ENCODE measurements around the gene NUTM1.
"Not testable (repeated sequence)": the region's sequence is repeated elsewhere in the genome, so short reads cannot be mapped to it uniquely, and the experiment has no call there.

NUTM1 gene

GRCh38 chr15:34349769-34350168, 6.7 kb downstream of the NUTM1 start:
- no peaks in the 10 kb centered on the region for H3K36me3 Mint-ChIP-seq

GRCh38 chr15:34352996-34353395, 9.9 kb downstream of the NUTM1 start:
- H3K4me3 Mint-ChIP-seq, H3K27ac Mint-ChIP-seq, H3K36me3 Mint-ChIP-seq, H3K27me3 Mint-ChIP-seq, H3K9me3 Mint-ChIP-seq, H3K4me1 Mint-ChIP-seq: not testable (repeated sequence)

More at GRCh38 chr15:34349769-34350168, 6.7 kb downstream of the NUTM1 start:
- H3K4me3 Mint-ChIP-seq: no peak overlapping the region
- no peaks in the 10 kb centered on the region for H3K4me1 Mint-ChIP-seq
- H3K27me3 Mint-ChIP-seq: no peaks in the 10 kb centered on the region
- no peaks in the 10 kb centered on the region for H3K9me3 Mint-ChIP-seq
- no peak overlapping the region for H3K27ac Mint-ChIP-seq

DNA sequence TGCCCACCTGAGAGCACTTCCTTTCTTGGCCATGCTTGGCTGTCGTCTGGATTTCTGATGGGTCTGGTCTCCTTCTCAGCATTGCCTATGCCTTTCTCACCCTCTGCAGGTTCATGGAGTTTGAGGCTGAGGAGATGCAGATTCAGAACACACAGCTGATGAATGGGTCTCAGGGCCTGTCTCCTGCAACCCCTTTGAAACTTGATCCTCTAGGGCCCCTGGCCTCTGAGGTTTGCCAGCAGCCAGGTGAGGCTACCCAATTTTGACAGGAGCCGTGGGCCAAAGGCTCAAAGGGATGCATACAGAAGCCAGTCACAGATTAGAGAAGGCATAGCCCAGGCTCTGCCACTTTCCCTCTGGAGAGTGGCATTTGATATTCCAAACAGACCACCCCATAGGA, 10.5 kb downstream of the NUTM1 start:
- Mint-ChIP-seq H3K4me3 (no peak overlapping the region), H3K9me3 (no peaks in the 10 kb centered on the region), H3K36me3 (no peaks in the 10 kb centered on the region), H3K27me3 (no peaks in the 10 kb centered on the region), H3K27ac (no peak overlapping the region), H3K4me1 (no peaks in the 10 kb centered on the region)

- no peak overlapping the region for H3K4me3 Mint-ChIP-seq
- H3K27ac Mint-ChIP-seq: no peak overlapping the region
- H3K4me1 Mint-ChIP-seq: no peaks in the 10 kb centered on the region
- H3K9me3 Mint-ChIP-seq: no peaks in the 10 kb centered on the region
- H3K27me3 Mint-ChIP-seq: no peaks in the 10 kb centered on the region
- H3K36me3 Mint-ChIP-seq: no peaks in the 10 kb centered on the region
Observed at GRCh38 chr15:34354286-34354685, 11.2 kb downstream of the NUTM1 start.

DNA sequence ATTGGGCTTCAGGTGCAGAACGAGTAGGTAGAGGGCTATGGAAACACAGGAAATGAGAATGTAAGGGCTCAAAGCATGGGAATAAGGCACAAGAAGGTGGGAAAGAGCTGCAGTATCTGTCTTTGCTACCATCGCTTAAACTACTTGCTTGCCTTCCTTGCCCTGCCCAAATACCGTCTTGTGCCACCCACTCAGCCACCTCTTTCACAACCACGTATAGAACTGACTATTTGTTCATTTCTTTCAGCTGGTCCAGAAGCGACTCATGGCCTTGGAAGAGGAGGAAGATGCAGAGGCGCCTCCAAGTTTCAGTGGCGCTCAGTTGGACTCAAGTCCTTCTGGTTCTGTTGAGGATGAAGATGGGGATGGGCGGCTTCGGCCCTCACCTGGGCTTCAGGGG, 12.1 kb downstream of the NUTM1 start:
- Mint-ChIP-seq H3K4me3 (no peak overlapping the region), H3K27me3 (no peaks in the 10 kb centered on the region), H3K27ac (no peak overlapping the region), H3K4me1 (no peaks in the 10 kb centered on the region), H3K36me3 (no peaks in the 10 kb centered on the region), H3K9me3 (no peaks in the 10 kb centered on the region)

GRCh38 chr15:34357653-34358052, 14.5 kb downstream of the NUTM1 start:
- H3K4me3 Mint-ChIP-seq: no peak overlapping the region
- H3K36me3 Mint-ChIP-seq: peaks cover 2% of the 10 kb centered on the region
- H3K27ac Mint-ChIP-seq: no peak overlapping the region
- H3K27me3 Mint-ChIP-seq: no peaks in the 10 kb centered on the region
- H3K9me3 Mint-ChIP-seq: no peaks in the 10 kb centered on the region
- no peaks in the 10 kb centered on the region for H3K4me1 Mint-ChIP-seq

GRCh38 chr15:34358367-34358766, 15.3 kb downstream of the NUTM1 start:
- Mint-ChIP-seq H3K9me3 (no peaks in the 10 kb centered on the region), H3K4me3 (no peak overlapping the region), H3K36me3 (peaks cover 2% of the 10 kb centered on the region), H3K4me1 (no peaks in the 10 kb centered on the region), H3K27ac (no peak overlapping the region), H3K27me3 (no peaks in the 10 kb centered on the region)

GRCh38 chr15:34358948-34359347, 15.8 kb downstream of the NUTM1 start:
- Mint-ChIP-seq H3K4me1 (no peaks in the 10 kb centered on the region), H3K36me3 (peaks cover 2% of the 10 kb centered on the region), H3K27me3 (no peaks in the 10 kb centered on the region), H3K27ac (no peak overlapping the region), H3K9me3 (no peaks in the 10 kb centered on the region), H3K4me3 (no peak overlapping the region)

DNA sequence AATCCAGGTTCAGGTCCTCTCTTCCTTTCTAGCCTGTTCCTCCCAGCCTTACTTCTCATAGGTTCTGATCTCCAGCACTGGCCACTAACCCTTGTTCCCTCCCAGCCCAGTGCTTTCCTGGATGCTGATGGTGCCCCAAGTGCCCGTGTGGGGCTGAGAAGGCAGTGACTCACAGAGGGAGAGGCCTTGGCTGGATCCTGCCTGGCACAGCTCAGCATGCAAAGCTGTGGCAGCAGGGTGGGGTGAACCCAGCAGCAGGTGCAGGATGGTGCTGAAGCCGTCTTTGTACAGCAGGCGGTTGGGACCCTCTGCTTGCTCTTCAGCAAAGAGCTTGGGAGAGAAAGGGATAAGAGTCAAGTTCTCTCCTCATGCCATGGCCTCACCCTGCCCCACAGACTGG, 16.3 kb downstream of the NUTM1 start:
- Mint-ChIP-seq H3K9me3 (no peaks in the 10 kb centered on the region), H3K4me3 (no peak overlapping the region), H3K36me3 (peaks cover 2% of the 10 kb centered on the region), H3K27ac (no peak overlapping the region), H3K27me3 (no peaks in the 10 kb centered on the region), H3K4me1 (no peaks in the 10 kb centered on the region)

- Mint-ChIP-seq H3K4me1 (peaks cover 7% of the 10 kb centered on the region), H3K4me3 (no peak overlapping the region), H3K36me3 (peaks cover 2% of the 10 kb centered on the region), H3K27ac (no peak overlapping the region), H3K27me3 (no peaks in the 10 kb centered on the region), H3K9me3 (no peaks in the 10 kb centered on the region)
Observed at GRCh38 chr15:34360298-34360697, 17.2 kb downstream of the NUTM1 start.

GRCh38 chr15:34361278-34361677, 18.2 kb downstream of the NUTM1 start:
- no peak overlapping the region for H3K4me3 Mint-ChIP-seq
- H3K9me3 Mint-ChIP-seq: no peaks in the 10 kb centered on the region
- peaks cover 15% of the 10 kb centered on the region for H3K4me1 Mint-ChIP-seq
- H3K36me3 Mint-ChIP-seq: peaks cover 2% of the 10 kb centered on the region
- no peaks in the 10 kb centered on the region for H3K27me3 Mint-ChIP-seq
- H3K27ac Mint-ChIP-seq: no peak overlapping the region

DNA sequence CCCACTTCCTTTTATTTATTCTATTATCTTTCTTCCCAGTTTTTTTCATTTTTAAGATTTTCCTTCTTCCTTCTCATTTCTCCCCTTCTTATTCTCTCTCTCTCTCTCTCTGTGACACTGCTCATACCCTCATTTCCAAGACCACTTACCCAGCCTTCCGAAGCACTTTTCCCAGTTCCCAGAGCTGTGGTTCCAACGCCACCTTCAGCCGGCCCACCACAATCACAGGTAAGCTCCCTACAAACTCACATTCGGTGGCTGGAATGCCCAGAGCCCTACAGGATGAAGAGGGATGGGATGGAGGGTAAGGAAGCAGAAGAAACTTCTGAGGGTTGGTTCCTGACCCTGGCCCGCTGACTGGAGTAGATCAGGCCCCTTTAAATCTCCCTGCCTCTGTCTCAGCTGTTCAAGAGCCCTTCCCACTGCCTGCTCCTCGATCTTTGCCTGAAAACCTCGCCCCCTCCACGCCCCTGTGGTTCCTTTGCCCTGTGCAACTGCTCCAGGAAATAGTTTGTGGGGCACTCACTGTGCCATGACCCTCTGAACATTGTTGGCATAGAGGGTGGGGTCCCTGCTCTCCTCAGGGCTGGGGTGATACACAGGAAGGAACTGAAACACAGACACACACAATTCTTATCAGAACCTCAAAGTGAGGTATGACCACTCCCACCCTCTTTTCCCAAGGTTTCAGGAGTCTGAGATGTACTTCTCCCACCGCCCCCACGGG, 19.1 kb downstream of the NUTM1 start:
- Mint-ChIP-seq H3K4me3 (no peak overlapping the region), H3K4me1 (peaks cover 19% of the 10 kb centered on the region), H3K9me3 (no peaks in the 10 kb centered on the region), H3K27me3 (no peaks in the 10 kb centered on the region), H3K36me3 (peaks cover 2% of the 10 kb centered on the region), H3K27ac (peak overlapping the region; percentile 72)

- peak overlapping the region; percentile 57 for H3K27ac Mint-ChIP-seq
- no peak overlapping the region for H3K4me3 Mint-ChIP-seq
Observed at GRCh38 chr15:34364041-34364440, 20.9 kb downstream of the NUTM1 start.

DNA sequence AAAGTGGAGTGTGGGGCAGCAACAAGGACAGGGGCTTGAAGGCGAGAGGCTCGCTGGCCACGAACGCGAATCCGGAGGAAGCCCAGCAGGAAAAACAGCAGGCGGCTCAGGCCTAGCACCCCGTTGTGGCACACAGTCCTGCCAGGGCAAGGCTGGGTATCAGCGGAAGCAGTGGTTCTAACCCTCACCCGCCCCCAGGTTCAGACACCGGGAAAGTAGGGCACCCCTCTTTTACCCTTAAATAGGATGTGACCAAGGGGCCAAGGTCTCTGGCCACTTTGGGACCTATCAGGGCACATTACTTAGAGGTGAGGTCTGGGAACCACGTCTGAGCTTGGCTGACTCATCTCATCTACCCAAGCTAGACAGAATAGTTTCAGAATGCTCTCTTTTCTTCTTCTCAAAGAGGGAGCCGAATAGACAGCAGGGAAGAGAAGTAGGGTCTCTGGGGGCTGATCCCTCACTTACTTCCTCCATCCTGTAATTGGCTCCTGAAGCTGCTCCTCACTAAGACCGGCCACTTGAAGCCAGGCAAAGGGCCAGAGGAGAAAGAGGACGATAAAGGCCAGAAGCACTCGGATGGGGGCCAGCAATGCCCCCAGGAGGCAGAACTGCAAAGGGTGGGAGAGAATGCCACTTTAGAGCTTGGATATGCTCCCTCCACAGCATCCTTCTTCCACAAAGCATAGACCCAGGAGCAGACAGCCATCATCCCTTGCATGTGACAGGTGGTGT, 22.1 kb downstream of the NUTM1 start:
- Mint-ChIP-seq H3K4me1 (peaks cover 37% of the 10 kb centered on the region), H3K27ac (peak overlapping the region; percentile 35), H3K27me3 (no peaks in the 10 kb centered on the region), H3K9me3 (no peaks in the 10 kb centered on the region), H3K4me3 (peak overlapping the region; percentile 96), H3K36me3 (peaks cover 2% of the 10 kb centered on the region)

More at GRCh38 chr15:34364041-34364440, 20.9 kb downstream of the NUTM1 start:
- Mint-ChIP-seq H3K9me3 (no peaks in the 10 kb centered on the region), H3K4me1 (peaks cover 28% of the 10 kb centered on the region), H3K36me3 (peaks cover 2% of the 10 kb centered on the region), H3K27me3 (no peaks in the 10 kb centered on the region)

- peak overlapping the region; percentile 96 for H3K4me3 Mint-ChIP-seq
- H3K27ac Mint-ChIP-seq: peak overlapping the region; percentile 25
- H3K27me3 Mint-ChIP-seq: no peaks in the 10 kb centered on the region
- H3K9me3 Mint-ChIP-seq: no peaks in the 10 kb centered on the region
- H3K4me1 Mint-ChIP-seq: peaks cover 39% of the 10 kb centered on the region
- H3K36me3 Mint-ChIP-seq: peaks cover 2% of the 10 kb centered on the region
Observed at GRCh38 chr15:34365836-34366235, 22.7 kb downstream of the NUTM1 start.

- Mint-ChIP-seq H3K9me3 (no peaks in the 10 kb centered on the region), H3K4me3 (peak overlapping the region; percentile 96), H3K36me3 (peaks cover 2% of the 10 kb centered on the region), H3K4me1 (peaks cover 39% of the 10 kb centered on the region), H3K27ac (peak overlapping the region; percentile 90), H3K27me3 (no peaks in the 10 kb centered on the region)
Observed at GRCh38 chr15:34366271-34367065, 23.4 kb downstream of the NUTM1 start.
